Measurements from ENCODE around the gene IL27RA. TPM values are rescaled to one million over a fixed set of nuclear protein-coding genes. Genes with fewer than 3 reads are reported as not detected.

IL27RA gene
- total RNA-seq, 2 experiments from 2014 or later = 5.2 to 9.0 TPM

DNA sequence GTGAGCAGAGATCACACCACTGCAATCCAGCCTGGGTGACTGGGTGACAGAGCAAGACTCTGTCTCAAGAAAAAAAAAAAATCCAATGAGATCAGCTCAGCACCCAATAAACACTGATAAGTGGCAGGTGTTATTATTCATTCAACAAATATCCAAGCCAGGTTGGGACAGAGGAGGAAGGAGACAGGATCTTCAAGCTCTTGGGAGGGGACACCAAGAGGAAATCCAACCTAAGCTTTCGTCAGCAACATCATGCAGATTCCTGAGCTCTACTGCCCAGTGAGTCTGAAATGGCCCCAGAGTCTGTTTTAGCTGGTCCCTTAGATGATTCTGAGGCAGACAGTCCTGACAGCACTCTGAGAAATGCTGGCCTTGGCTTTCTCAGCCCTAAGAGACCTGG, 33.1 kb upstream of the IL27RA start:
- Histone ChIP-seq H2AFZ (ENCODE audit: low read length) (no peak overlapping the region), H3K4me2 (ENCODE audit: low read length) (no peak overlapping the region), H4K20me1 (ENCODE audit: insufficient read depth, low read length) (no peaks in the 10 kb centered on the region), H3K4me3 (ENCODE audit: low read depth, low read length, poor library complexity, severe bottlenecking) (no peak overlapping the region), H3K79me2 (ENCODE audit: insufficient read depth, low read depth, low read length) (peaks cover 43% of the 10 kb centered on the region), H3K27ac (ENCODE audit: low read depth, low read length, poor library complexity, severe bottlenecking) (no peak overlapping the region), H3K9me2 (ENCODE audit: insufficient read depth, low read length) (no peaks in the 10 kb centered on the region), H3K9me3 (ENCODE audit: low read length) (peaks cover 9% of the 10 kb centered on the region), H3K36me3 (ENCODE audit: insufficient read depth, low read length) (peaks cover 43% of the 10 kb centered on the region), H3K4me1 (ENCODE audit: insufficient read depth, low read length, poor library complexity, severe bottlenecking) (peaks cover 32% of the 10 kb centered on the region)
- DNase-seq (ENCODE audit: low spot score) = no peak
- POLR2A ChIA-PET = interaction anchor here (0.7 kb wide), 2 partner anchors 9 to 38 kb away, joined by 3 read pairs; no protein-coding TSS in a partner anchor
- TF ChIP-seq, protein P1, sequence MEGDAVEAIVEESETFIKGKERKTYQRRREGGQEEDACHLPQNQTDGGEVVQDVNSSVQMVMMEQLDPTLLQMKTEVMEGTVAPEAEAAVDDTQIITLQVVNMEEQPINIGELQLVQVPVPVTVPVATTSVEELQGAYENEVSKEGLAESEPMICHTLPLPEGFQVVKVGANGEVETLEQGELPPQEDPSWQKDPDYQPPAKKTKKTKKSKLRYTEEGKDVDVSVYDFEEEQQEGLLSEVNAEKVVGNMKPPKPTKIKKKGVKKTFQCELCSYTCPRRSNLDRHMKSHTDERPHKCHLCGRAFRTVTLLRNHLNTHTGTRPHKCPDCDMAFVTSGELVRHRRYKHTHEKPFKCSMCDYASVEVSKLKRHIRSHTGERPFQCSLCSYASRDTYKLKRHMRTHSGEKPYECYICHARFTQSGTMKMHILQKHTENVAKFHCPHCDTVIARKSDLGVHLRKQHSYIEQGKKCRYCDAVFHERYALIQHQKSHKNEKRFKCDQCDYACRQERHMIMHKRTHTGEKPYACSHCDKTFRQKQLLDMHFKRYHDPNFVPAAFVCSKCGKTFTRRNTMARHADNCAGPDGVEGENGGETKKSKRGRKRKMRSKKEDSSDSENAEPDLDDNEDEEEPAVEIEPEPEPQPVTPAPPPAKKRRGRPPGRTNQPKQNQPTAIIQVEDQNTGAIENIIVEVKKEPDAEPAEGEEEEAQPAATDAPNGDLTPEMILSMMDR (conservative IDR thresholded peaks at IDR 0.05; ENCODE audit: low read length) = no peak
- no peak for TF ChIP-seq EZH2phosphoT487 (IDR thresholded peaks at IDR 0.05; ENCODE audit: borderline replicate concordance, low read depth, low read length)
- CTCF ChIA-PET (ENCODE audit: unreplicated experiment) = interaction anchor here (0.7 kb wide), 1 partner anchor 119 kb away, joined by 3 read pairs; no protein-coding TSS in a partner anchor
- intact Hi-C loops (cut with micrococcal nuclease; ENCODE audit: unreplicated experiment) = no loop called here
- BruUV-seq (replicated peaks) = no TSS peak

DNA sequence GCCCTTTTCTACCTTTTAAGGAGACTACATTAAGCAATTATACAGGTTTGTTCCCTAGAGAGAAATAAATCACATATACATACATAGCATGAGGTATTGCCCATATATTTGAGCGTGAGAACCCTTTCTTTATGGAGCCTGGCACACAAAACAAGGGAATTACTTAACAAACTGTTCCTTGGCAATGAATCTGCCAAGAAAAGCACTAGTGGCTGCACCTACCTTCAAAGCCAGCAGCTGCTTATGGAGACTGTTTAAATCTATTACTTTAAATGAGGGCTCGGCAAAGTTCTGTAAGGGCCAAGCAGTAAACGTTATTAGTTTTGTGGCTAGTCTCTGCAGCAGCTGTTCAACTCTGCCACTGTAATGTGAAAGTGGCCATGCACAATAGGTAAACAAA, 32.5 kb upstream of the IL27RA start:
- TF ChIP-seq EZH2phosphoT487 (IDR thresholded peaks at IDR 0.05; ENCODE audit: borderline replicate concordance, low read depth, low read length) = no peak
- TF ChIP-seq, protein P1 (conservative IDR thresholded peaks at IDR 0.05; ENCODE audit: low read length) = no peak
- Histone ChIP-seq H3K4me1 (ENCODE audit: insufficient read depth, low read length, poor library complexity, severe bottlenecking) (peaks cover 38% of the 10 kb centered on the region), H3K4me3 (ENCODE audit: low read depth, low read length, poor library complexity, severe bottlenecking) (no peak overlapping the region), H2AFZ (ENCODE audit: low read length) (no peak overlapping the region), H3K36me3 (ENCODE audit: insufficient read depth, low read length) (peaks cover 41% of the 10 kb centered on the region), H3K4me2 (ENCODE audit: low read length) (no peak overlapping the region), H3K27ac (ENCODE audit: low read depth, low read length, poor library complexity, severe bottlenecking) (no peak overlapping the region), H3K9me3 (ENCODE audit: low read length) (peaks cover 9% of the 10 kb centered on the region), H4K20me1 (ENCODE audit: insufficient read depth, low read length) (no peaks in the 10 kb centered on the region), H3K9me2 (ENCODE audit: insufficient read depth, low read length) (no peaks in the 10 kb centered on the region), H3K79me2 (ENCODE audit: insufficient read depth, low read depth, low read length) (peaks cover 46% of the 10 kb centered on the region)
- BruUV-seq (replicated peaks) = TSS peak; percentile 28
- CTCF ChIA-PET (ENCODE audit: unreplicated experiment) = interaction anchor here (0.7 kb wide), 1 partner anchor 120 kb away, joined by 3 read pairs; no protein-coding TSS in a partner anchor
- intact Hi-C loops (cut with micrococcal nuclease; ENCODE audit: unreplicated experiment) = no loop called here
- no peak for DNase-seq (ENCODE audit: low spot score)
- POLR2A ChIA-PET = interaction anchor here (0.7 to 1.1 kb wide), 4 partner anchors 10 to 38 kb away, joined by 3 to 5 read pairs (median 3); no protein-coding TSS in a partner anchor

DNA sequence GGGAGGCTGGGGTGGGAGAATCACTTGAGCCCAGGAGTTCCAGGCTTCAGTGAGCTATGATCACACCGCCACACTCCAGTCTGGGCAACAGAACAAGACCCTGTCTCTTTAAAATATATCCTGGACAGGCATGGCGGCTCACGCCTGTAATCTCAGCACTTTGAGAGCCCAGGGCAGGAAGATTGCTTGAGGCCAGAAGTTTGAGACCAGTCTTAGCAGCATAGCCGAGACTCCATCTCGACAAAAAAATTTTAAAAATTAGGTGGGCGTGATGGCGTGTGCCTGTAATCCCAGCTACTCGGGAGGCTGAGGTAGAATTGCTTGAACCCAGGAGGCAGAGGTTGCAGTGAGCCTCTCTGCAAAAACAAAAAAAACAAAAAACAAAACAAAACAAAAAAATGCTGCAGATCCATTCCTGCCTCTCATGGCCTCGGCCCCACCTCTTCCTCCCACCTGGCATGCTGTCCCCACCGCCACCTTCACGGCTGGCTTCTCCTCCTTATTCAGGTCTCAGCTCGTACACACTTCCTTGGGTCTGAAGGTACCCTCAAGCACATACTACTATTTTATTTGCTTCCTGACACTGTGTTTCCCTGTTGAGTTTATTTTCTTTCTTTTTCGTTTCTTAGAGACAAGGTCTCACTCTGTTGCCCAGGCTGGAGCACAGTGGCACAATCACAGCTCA, 30.7 kb upstream of the IL27RA start:
- TF ChIP-seq, protein P1 (conservative IDR thresholded peaks at IDR 0.05; ENCODE audit: low read length) = no peak
- TF ChIP-seq EZH2phosphoT487 (IDR thresholded peaks at IDR 0.05; ENCODE audit: borderline replicate concordance, low read depth, low read length) = no peak
- H3K36me3 ChIP-seq (ENCODE audit: insufficient read depth, low read length) = peaks cover 34% of the 10 kb centered on the region
- CTCF ChIA-PET (ENCODE audit: unreplicated experiment) = no interaction called here
- DNase-seq (ENCODE audit: low spot score) = peak; percentile 57
- peaks cover 60% of the 10 kb centered on the region for H3K79me2 ChIP-seq (ENCODE audit: insufficient read depth, low read depth, low read length)
- peak overlapping the region; percentile 13 for H3K4me3 ChIP-seq (ENCODE audit: low read depth, low read length, poor library complexity, severe bottlenecking)
- H3K4me1 ChIP-seq (ENCODE audit: insufficient read depth, low read length, poor library complexity, severe bottlenecking) = peaks cover 52% of the 10 kb centered on the region
- no TSS peak for BruUV-seq (replicated peaks)
- H2AFZ ChIP-seq (ENCODE audit: low read length) = no peak overlapping the region
- no peaks in the 10 kb centered on the region for H3K9me2 ChIP-seq (ENCODE audit: insufficient read depth, low read length)
- peaks cover 9% of the 10 kb centered on the region for H3K9me3 ChIP-seq (ENCODE audit: low read length)
- H3K4me2 ChIP-seq (ENCODE audit: low read length) = peak overlapping the region; percentile 47
- H4K20me1 ChIP-seq (ENCODE audit: insufficient read depth, low read length) = no peaks in the 10 kb centered on the region
- POLR2A ChIA-PET = no interaction called here
- intact Hi-C loops (cut with micrococcal nuclease; ENCODE audit: unreplicated experiment) = no loop called here
- peak overlapping the region; percentile 87 for H3K27ac ChIP-seq (ENCODE audit: low read depth, low read length, poor library complexity, severe bottlenecking)

All from OCI-LY7 (cell line).